ENCODE measurements around the gene CDS1. TPM values are rescaled to one million over a fixed set of nuclear protein-coding genes. Genes with fewer than 3 reads are reported as not detected.

Gene CDS1
- total RNA-seq, 3 donors from 2014 or later (not counting 1 experiment from before 2014, with no cell fraction given), result 0.14 TPM; not detected in 2

DNA sequence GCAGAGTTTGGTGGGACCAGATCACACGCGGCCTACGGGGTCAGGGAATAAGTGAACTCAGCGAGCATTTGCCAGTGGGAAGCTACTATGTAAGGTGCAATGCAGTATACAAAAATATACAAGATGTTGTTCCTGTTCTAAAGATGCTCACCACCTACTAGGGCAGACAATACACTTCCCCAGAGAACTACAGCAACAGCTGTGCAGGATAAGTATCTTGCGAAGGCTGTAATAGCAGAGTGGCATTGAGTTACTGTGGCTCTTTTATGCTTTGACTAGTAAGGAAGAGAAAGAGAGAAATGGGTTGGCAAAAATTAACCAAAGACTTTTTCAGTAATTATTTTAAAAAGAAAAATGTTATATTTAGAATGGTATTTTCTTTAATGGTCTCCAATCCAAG is 61.2 kb downstream of the CDS1 start:
- H3K36me3 Mint-ChIP-seq, result no peaks in the 10 kb centered on the region
- H3K4me3 ChIP-seq (ENCODE audit: low read length), result no peak overlapping the region
- DNase-seq, result no peak
- H3K27me3 Mint-ChIP-seq (ENCODE audit: low read depth in 2 of 2), result no peaks in the 10 kb centered on the region
- no peaks in the 10 kb centered on the region for H3K9me3 ChIP-seq (ENCODE audit: control insufficient read depth, insufficient read depth, low read length)
- no peak overlapping the region for H3K4me3 Mint-ChIP-seq
- H3K4me1 ChIP-seq (ENCODE audit: control insufficient read depth, insufficient read depth, low read length), result no peaks in the 10 kb centered on the region
- ATAC-seq, result no peak
- TF ChIP-seq, protein P1, sequence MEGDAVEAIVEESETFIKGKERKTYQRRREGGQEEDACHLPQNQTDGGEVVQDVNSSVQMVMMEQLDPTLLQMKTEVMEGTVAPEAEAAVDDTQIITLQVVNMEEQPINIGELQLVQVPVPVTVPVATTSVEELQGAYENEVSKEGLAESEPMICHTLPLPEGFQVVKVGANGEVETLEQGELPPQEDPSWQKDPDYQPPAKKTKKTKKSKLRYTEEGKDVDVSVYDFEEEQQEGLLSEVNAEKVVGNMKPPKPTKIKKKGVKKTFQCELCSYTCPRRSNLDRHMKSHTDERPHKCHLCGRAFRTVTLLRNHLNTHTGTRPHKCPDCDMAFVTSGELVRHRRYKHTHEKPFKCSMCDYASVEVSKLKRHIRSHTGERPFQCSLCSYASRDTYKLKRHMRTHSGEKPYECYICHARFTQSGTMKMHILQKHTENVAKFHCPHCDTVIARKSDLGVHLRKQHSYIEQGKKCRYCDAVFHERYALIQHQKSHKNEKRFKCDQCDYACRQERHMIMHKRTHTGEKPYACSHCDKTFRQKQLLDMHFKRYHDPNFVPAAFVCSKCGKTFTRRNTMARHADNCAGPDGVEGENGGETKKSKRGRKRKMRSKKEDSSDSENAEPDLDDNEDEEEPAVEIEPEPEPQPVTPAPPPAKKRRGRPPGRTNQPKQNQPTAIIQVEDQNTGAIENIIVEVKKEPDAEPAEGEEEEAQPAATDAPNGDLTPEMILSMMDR (IDR thresholded peaks at IDR 0.05), result no peak
- H3K27ac ChIP-seq (ENCODE audit: low read length), result no peak overlapping the region
- H3K9me3 Mint-ChIP-seq, result peaks cover 7% of the 10 kb centered on the region in 2 donors
- H3K4me1 Mint-ChIP-seq, result no peaks in the 10 kb centered on the region
- H3K27ac Mint-ChIP-seq, result no peak overlapping the region
- intact Hi-C loops (cut with micrococcal nuclease), result no loop called here
- H3K36me3 ChIP-seq (ENCODE audit: control insufficient read depth, insufficient read depth, low read length), result no peaks in the 10 kb centered on the region
- H3K27me3 ChIP-seq (ENCODE audit: control insufficient read depth, insufficient read depth, low read length), result no peaks in the 10 kb centered on the region
- 96% methylated on average over 5 of the region's 5 CpGs for WGBS (ENCODE audit: insufficient coverage)

DNA sequence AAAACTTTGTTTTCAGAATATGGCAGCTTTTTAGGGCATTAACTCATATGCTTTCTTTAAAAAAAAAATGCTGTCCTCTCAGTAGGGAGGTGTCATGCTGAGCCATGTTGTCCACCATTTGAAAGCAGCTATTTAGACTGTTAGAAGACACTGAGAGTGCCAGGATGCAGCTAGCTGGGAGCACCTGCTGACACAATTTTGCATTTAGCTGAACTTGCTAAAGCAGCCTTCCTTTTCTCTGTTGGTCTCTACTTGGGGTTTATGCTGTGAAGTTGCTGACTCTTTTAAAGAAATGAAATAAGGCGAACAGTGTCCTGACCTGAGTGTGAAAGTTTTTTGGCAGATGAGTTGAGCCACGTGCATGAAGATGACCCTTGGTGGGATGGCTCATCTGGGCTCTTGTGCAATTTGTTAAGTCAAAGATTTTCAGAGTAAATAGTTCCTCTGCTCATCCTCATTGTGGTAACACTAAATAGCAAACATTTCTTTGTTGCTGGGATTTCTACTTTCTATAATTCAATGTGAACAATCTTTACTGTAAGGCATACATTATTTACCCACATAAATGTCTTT is 64.5 kb downstream of the CDS1 start:
- no peaks in the 10 kb centered on the region for H3K4me1 ChIP-seq (ENCODE audit: control insufficient read depth, insufficient read depth, low read length)
- Mint-ChIP-seq H3K4me1 (no peaks in the 10 kb centered on the region), H3K27me3 (ENCODE audit: low read depth in 2 of 2) (no peaks in the 10 kb centered on the region), H3K4me3 (no peak overlapping the region), H3K9me3 (peaks cover 7% of the 10 kb centered on the region in 2 donors), H3K36me3 (no peaks in the 10 kb centered on the region), H3K27ac (no peak overlapping the region)
- TF ChIP-seq, protein P1 (IDR thresholded peaks at IDR 0.05), result no peak
- intact Hi-C loops (cut with micrococcal nuclease), result no loop called here
- WGBS (ENCODE audit: insufficient coverage), result 84% methylated on average over 2 of the region's 2 CpGs
- no peaks in the 10 kb centered on the region for H3K36me3 ChIP-seq (ENCODE audit: control insufficient read depth, insufficient read depth, low read length)
- H3K27me3 ChIP-seq (ENCODE audit: control insufficient read depth, insufficient read depth, low read length), result no peaks in the 10 kb centered on the region
- no peak overlapping the region for H3K4me3 ChIP-seq (ENCODE audit: low read length)
- H3K27ac ChIP-seq (ENCODE audit: low read length), result no peak overlapping the region
- peaks cover 3% of the 10 kb centered on the region for H3K9me3 ChIP-seq (ENCODE audit: control insufficient read depth, insufficient read depth, low read length)
- ATAC-seq, result no peak
- no peak for DNase-seq

DNA sequence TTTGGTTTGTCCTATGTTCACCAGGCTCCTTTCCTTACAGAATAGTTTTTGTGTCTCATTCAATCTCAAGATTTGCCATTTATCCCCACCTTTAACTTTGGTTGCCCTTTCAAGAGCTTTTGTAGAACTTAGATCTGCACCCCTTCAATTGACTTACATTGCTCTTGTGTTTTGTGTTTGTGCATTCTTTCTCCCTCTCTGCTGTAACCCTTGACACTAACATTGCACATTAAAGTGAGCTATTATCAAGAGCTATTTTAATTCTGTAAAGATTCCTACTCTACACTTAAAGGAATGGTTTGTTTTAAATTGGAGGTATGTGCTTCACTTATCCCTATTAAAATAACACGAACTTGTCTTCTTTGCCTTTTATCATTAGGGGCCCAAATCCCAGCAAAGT is 65.3 kb downstream of the CDS1 start:
- Histone ChIP-seq H3K27me3 (ENCODE audit: control insufficient read depth, insufficient read depth, low read length) (no peaks in the 10 kb centered on the region), H3K9me3 (ENCODE audit: control insufficient read depth, insufficient read depth, low read length) (peaks cover 3% of the 10 kb centered on the region), H3K4me3 (ENCODE audit: low read length) (no peak overlapping the region), H3K36me3 (ENCODE audit: control insufficient read depth, insufficient read depth, low read length) (no peaks in the 10 kb centered on the region), H3K27ac (ENCODE audit: low read length) (no peak overlapping the region), H3K4me1 (ENCODE audit: control insufficient read depth, insufficient read depth, low read length) (no peaks in the 10 kb centered on the region)
- Mint-ChIP-seq H3K9me3 (peaks cover 5 to 7% of the 10 kb centered on the region in 2 donors), H3K4me1 (no peaks in the 10 kb centered on the region), H3K27ac (no peak overlapping the region), H3K27me3 (ENCODE audit: low read depth in 2 of 2) (no peaks in the 10 kb centered on the region), H3K36me3 (no peaks in the 10 kb centered on the region), H3K4me3 (no peak overlapping the region)
- ATAC-seq, result no peak
- TF ChIP-seq, protein P1 (IDR thresholded peaks at IDR 0.05), result no peak
- WGBS (ENCODE audit: insufficient coverage), result no CpG with 5 or more reads among the region's 1 CpG
- intact Hi-C loops (cut with micrococcal nuclease), result no loop called here
- no peak for DNase-seq
